ENCODE data around the gene ZNG1C. TPM values are rescaled to one million over a fixed set of nuclear protein-coding genes. Genes with fewer than 3 reads are reported as not detected.

Gene ZNG1C
- total RNA-seq (2022; extraction: Qiagen RNA extraction), result 54.5 to 97.1 TPM (median 71.7 TPM) in 5 replicates

DNA sequence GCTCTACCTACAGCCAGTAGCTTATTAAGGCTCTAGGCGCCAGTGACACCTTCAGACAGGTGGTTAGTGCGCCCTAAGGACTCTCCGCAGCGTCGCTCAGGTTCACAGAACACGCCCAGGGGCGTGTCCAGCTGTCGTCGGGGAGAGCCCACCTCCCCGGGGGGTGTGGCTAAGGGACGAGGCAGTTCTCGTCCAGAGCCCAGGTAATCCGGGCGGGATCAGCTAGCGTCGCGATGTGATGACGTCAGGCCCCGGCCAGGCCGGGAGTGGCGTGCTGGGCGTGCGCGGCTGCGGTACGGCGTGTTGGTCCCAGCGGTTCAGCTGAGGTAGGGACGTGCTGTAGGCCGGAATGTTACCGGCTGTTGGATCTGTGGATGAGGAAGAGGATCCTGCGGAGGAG is at the start of gene ZNG1C:
Gene ZNG1C (plus strand): TSS at position 301 of the 400 bp plus-strand sequence. CDS start 49 bp downstream, at position 350.

DNA sequence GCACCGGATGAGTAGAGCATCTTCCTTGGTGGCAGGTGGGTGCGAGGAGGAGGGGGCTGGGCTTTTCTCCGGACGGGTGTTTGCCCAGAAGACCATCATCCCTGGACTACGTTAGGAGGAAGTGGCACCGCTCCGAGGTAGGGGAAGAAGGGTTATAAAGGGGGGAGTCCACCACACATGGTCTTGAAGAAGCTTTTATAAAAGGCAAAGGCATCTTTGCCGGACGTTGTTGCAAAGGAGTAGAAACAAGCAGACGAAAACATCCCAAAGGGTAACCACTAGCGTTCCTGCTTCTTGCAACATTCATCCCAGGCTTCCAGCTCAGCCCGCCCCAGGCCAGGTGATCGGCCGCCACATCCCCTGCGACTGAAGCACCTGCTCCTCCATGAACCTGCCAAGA is 60.8 kb downstream of the ZNG1C start, which contains the start of gene FOXD4L3:
Gene FOXD4L3 (plus strand): TSS at position 301 of the 400 bp plus-strand sequence. CDS start 85 bp downstream, at position 386.

Other genes starting within 250 kb of the ZNG1C start
- gene FOXD4L3, start 60.9 kb downstream of the ZNG1C start, total RNA-seq (2022; extraction: Qiagen RNA extraction), result 0.06 to 0.18 TPM (median 0.06 TPM) in 3 of 5 replicates, not detected in the others
- gene PGM5, start 114.6 kb downstream of the ZNG1C start, total RNA-seq (2022; extraction: Qiagen RNA extraction), result 0.09 TPM in 1 of 5 replicates, not detected in the others

Measured in A549 treated with CORT108297 at 1 μM for 4 hours (cell line).